ENCODE measurements around the gene MGARP.

The MGARP gene

GRCh38 chr4:139245590-139245989, 34.4 kb downstream of the MGARP start:
- DNase-seq (ENCODE audit: low spot score), result no peak
- WGBS, 2 donors (ENCODE audit: extremely low coverage in 2 of 2, insufficient read length in 2 of 2, insufficient replicate concordance in 1 of 2), result no CpG with 5 or more reads among the region's 1 CpG
- Histone ChIP-seq H3K18ac (ENCODE audit: low read length) (no peak overlapping the region), H3K4ac (ENCODE audit: low read length) (no peak overlapping the region), H3K4me1 (ENCODE audit: control insufficient read depth in 2 of 2, insufficient read depth in 1 of 2, low read depth in 1 of 2, low read length in 2 of 2) (peaks cover 3 to 9% of the 10 kb centered on the region in 2 donors), H3K23ac (ENCODE audit: low read depth, low read length, poor library complexity) (no peak overlapping the region), H3K14ac (ENCODE audit: low read length) (no peak overlapping the region), H3K27ac (replicated peaks; ENCODE audit: low read length) (no peak overlapping the region), H2BK12ac (ENCODE audit: low read length) (no peak overlapping the region), H3K27me3 (ENCODE audit: control insufficient read depth in 3 of 3, insufficient read depth in 3 of 3, low read depth in 1 of 3, low read length in 3 of 3) (no peaks in the 10 kb centered on the region), H2AFZ (ENCODE audit: low read length) (no peak overlapping the region), H2AK5ac (ENCODE audit: low read depth, low read length) (no peak overlapping the region), H2BK120ac (ENCODE audit: low read depth, low read length) (no peak overlapping the region), H2BK5ac (ENCODE audit: low read length) (no peak overlapping the region), H2BK15ac (ENCODE audit: low read length) (no peak overlapping the region), H3K79me1 (ENCODE audit: low read depth, low read length) (no peaks in the 10 kb centered on the region), H4K8ac (ENCODE audit: low read depth, low read length) (no peak overlapping the region), H3K4me3 (ENCODE audit: low read length in 2 of 2) (no peak overlapping the region), H3K36me3 (replicated peaks in 1 of 2; ENCODE audit: control insufficient read depth in 2 of 2, insufficient read depth in 2 of 2, low read length in 2 of 2) (no peaks in the 10 kb centered on the region), H4K91ac (ENCODE audit: low read depth, low read length, poor library complexity) (no peak overlapping the region), H3K9me3 (replicated peaks in 1 of 2; ENCODE audit: control insufficient read depth in 2 of 2, insufficient read depth in 1 of 2, low read depth in 1 of 2, low read length in 2 of 2) (peaks cover 0 to 6% of the 10 kb centered on the region in 2 donors), H3K4me2 (ENCODE audit: insufficient read depth, low read length, poor library complexity, severe bottlenecking) (no peak overlapping the region), H3K9ac (ENCODE audit: low read depth, low read length, poor library complexity) (no peak overlapping the region)

- H4K8ac ChIP-seq (ENCODE audit: low read depth, low read length), result no peak overlapping the region
- H3K14ac ChIP-seq (ENCODE audit: low read length), result no peak overlapping the region
- no peak overlapping the region for H4K91ac ChIP-seq (ENCODE audit: low read depth, low read length, poor library complexity)
- no peak overlapping the region for H2BK5ac ChIP-seq (ENCODE audit: low read length)
- H3K4me1 ChIP-seq (ENCODE audit: control insufficient read depth in 2 of 2, insufficient read depth in 1 of 2, low read depth in 1 of 2, low read length in 2 of 2), result peaks cover 3 to 9% of the 10 kb centered on the region in 2 donors
- no peaks in the 10 kb centered on the region for H3K36me3 ChIP-seq (replicated peaks in 1 of 2; ENCODE audit: control insufficient read depth in 2 of 2, insufficient read depth in 2 of 2, low read length in 2 of 2)
- peaks cover 2 to 11% of the 10 kb centered on the region in 2 donors for H3K9me3 ChIP-seq (replicated peaks in 1 of 2; ENCODE audit: control insufficient read depth in 2 of 2, insufficient read depth in 1 of 2, low read depth in 1 of 2, low read length in 2 of 2)
- no peaks in the 10 kb centered on the region for H3K79me1 ChIP-seq (ENCODE audit: low read depth, low read length)
- no peak overlapping the region for H2AK5ac ChIP-seq (ENCODE audit: low read depth, low read length)
- H2AFZ ChIP-seq (ENCODE audit: low read length), result no peak overlapping the region
- no peak overlapping the region for H3K4me3 ChIP-seq (ENCODE audit: low read length in 2 of 2)
- no peak for DNase-seq (ENCODE audit: low spot score)
- no peak overlapping the region for H3K4me2 ChIP-seq (ENCODE audit: insufficient read depth, low read length, poor library complexity, severe bottlenecking)
- no peak overlapping the region for H3K27ac ChIP-seq (replicated peaks; ENCODE audit: low read length)
- H3K4ac ChIP-seq (ENCODE audit: low read length), result no peak overlapping the region
- no peak overlapping the region for H3K23ac ChIP-seq (ENCODE audit: low read depth, low read length, poor library complexity)
- no CpG with 5 or more reads among the region's 12 CpGs for WGBS, 2 donors (ENCODE audit: extremely low coverage in 2 of 2, insufficient read length in 2 of 2, insufficient replicate concordance in 1 of 2)
- no peak overlapping the region for H2BK120ac ChIP-seq (ENCODE audit: low read depth, low read length)
- H2BK15ac ChIP-seq (ENCODE audit: low read length), result no peak overlapping the region
- no peaks in the 10 kb centered on the region for H3K27me3 ChIP-seq (ENCODE audit: control insufficient read depth in 3 of 3, insufficient read depth in 3 of 3, low read depth in 1 of 3, low read length in 3 of 3)
- no peak overlapping the region for H3K9ac ChIP-seq (ENCODE audit: low read depth, low read length, poor library complexity)
- H3K18ac ChIP-seq (ENCODE audit: low read length), result no peak overlapping the region
- no peak overlapping the region for H2BK12ac ChIP-seq (ENCODE audit: low read length)
Measured at GRCh38 chr4:139243448-139244365, 36.3 kb downstream of the MGARP start.

- Histone ChIP-seq H2BK5ac (ENCODE audit: low read length) (no peak overlapping the region), H3K36me3 (replicated peaks in 1 of 2; ENCODE audit: control insufficient read depth in 2 of 2, insufficient read depth in 2 of 2, low read length in 2 of 2) (no peaks in the 10 kb centered on the region), H3K18ac (ENCODE audit: low read length) (no peak overlapping the region), H3K4me3 (ENCODE audit: low read length in 2 of 2) (no peak overlapping the region), H3K79me1 (ENCODE audit: low read depth, low read length) (no peaks in the 10 kb centered on the region), H2BK12ac (ENCODE audit: low read length) (no peak overlapping the region), H3K23ac (ENCODE audit: low read depth, low read length, poor library complexity) (no peak overlapping the region), H3K4ac (ENCODE audit: low read length) (no peak overlapping the region), H2BK15ac (ENCODE audit: low read length) (no peak overlapping the region), H2AK5ac (ENCODE audit: low read depth, low read length) (no peak overlapping the region), H2BK120ac (ENCODE audit: low read depth, low read length) (no peak overlapping the region), H3K14ac (ENCODE audit: low read length) (no peak overlapping the region), H3K27me3 (ENCODE audit: control insufficient read depth in 3 of 3, insufficient read depth in 3 of 3, low read depth in 1 of 3, low read length in 3 of 3) (no peaks in the 10 kb centered on the region), H3K9me3 (replicated peaks in 1 of 2; ENCODE audit: control insufficient read depth in 2 of 2, insufficient read depth in 1 of 2, low read depth in 1 of 2, low read length in 2 of 2) (peaks cover 2 to 11% of the 10 kb centered on the region in 2 donors), H4K8ac (ENCODE audit: low read depth, low read length) (no peak overlapping the region), H2AFZ (ENCODE audit: low read length) (no peak overlapping the region), H3K27ac (replicated peaks; ENCODE audit: low read length) (no peak overlapping the region), H4K91ac (ENCODE audit: low read depth, low read length, poor library complexity) (no peak overlapping the region), H3K4me2 (ENCODE audit: insufficient read depth, low read length, poor library complexity, severe bottlenecking) (no peak overlapping the region), H3K9ac (ENCODE audit: low read depth, low read length, poor library complexity) (no peak overlapping the region), H3K4me1 (ENCODE audit: control insufficient read depth in 2 of 2, insufficient read depth in 1 of 2, low read depth in 1 of 2, low read length in 2 of 2) (peaks cover 3 to 9% of the 10 kb centered on the region in 2 donors)
- WGBS, 2 donors (ENCODE audit: extremely low coverage in 2 of 2, insufficient read length in 2 of 2, insufficient replicate concordance in 1 of 2), result no CpG with 5 or more reads among the region's 2 CpGs
- DNase-seq (ENCODE audit: low spot score), result no peak
Measured at GRCh38 chr4:139242511-139243051, 37.4 kb downstream of the MGARP start.

- Histone ChIP-seq H3K23ac (ENCODE audit: low read depth, low read length, poor library complexity) (no peak overlapping the region), H3K18ac (ENCODE audit: low read length) (no peak overlapping the region), H3K4me3 (ENCODE audit: low read length in 2 of 2) (no peak overlapping the region), H2AK5ac (ENCODE audit: low read depth, low read length) (no peak overlapping the region), H2BK12ac (ENCODE audit: low read length) (no peak overlapping the region), H2BK120ac (ENCODE audit: low read depth, low read length) (no peak overlapping the region), H3K27me3 (ENCODE audit: control insufficient read depth in 3 of 3, insufficient read depth in 3 of 3, low read depth in 1 of 3, low read length in 3 of 3) (no peaks in the 10 kb centered on the region), H3K9me3 (replicated peaks in 1 of 2; ENCODE audit: control insufficient read depth in 2 of 2, insufficient read depth in 1 of 2, low read depth in 1 of 2, low read length in 2 of 2) (peaks cover 2 to 11% of the 10 kb centered on the region in 2 donors), H3K4ac (ENCODE audit: low read length) (no peak overlapping the region), H3K4me2 (ENCODE audit: insufficient read depth, low read length, poor library complexity, severe bottlenecking) (no peak overlapping the region), H3K4me1 (ENCODE audit: control insufficient read depth in 2 of 2, insufficient read depth in 1 of 2, low read depth in 1 of 2, low read length in 2 of 2) (peaks cover 3 to 9% of the 10 kb centered on the region in 2 donors), H4K91ac (ENCODE audit: low read depth, low read length, poor library complexity) (no peak overlapping the region), H2AFZ (ENCODE audit: low read length) (peak overlapping the region; percentile 83), H3K9ac (ENCODE audit: low read depth, low read length, poor library complexity) (no peak overlapping the region), H3K79me1 (ENCODE audit: low read depth, low read length) (no peaks in the 10 kb centered on the region), H2BK15ac (ENCODE audit: low read length) (no peak overlapping the region), H3K27ac (replicated peaks; ENCODE audit: low read length) (no peak overlapping the region), H3K36me3 (replicated peaks in 1 of 2; ENCODE audit: control insufficient read depth in 2 of 2, insufficient read depth in 2 of 2, low read length in 2 of 2) (no peaks in the 10 kb centered on the region), H4K8ac (ENCODE audit: low read depth, low read length) (no peak overlapping the region), H3K14ac (ENCODE audit: low read length) (no peak overlapping the region), H2BK5ac (ENCODE audit: low read length) (no peak overlapping the region)
- no peak for DNase-seq (ENCODE audit: low spot score)
- no CpG with 5 or more reads among the region's 12 CpGs for WGBS, 2 donors (ENCODE audit: extremely low coverage in 2 of 2, insufficient read length in 2 of 2, insufficient replicate concordance in 1 of 2)
Measured at GRCh38 chr4:139241784-139242151, 38.3 kb downstream of the MGARP start.

Measured in neuronal stem cell (in vitro differentiated cells).